Mucosa of rectum (tissue), 2 donors: ENCODE results near the gene CHMP1B.

Source experiments
- H3K27ac ChIP-seq, 2 donors: one replicate each; pipeline ENCODE4 v1.7.0; 2013; ENCODE audit warnings: inconsistent platforms in 2 of 2, low read depth in 2 of 2, low read length in 2 of 2
- H3K27me3 ChIP-seq, 2 donors: one replicate each; pipeline ENCODE4 v1.7.0; 2013; ENCODE audit warnings: low read length in 2 of 2; ENCODE audit not compliant: control insufficient read depth in 2 of 2, insufficient read depth in 2 of 2
- H3K36me3 ChIP-seq, 2 donors: one replicate each; pipeline ENCODE4 v1.7.0; 2013; ENCODE audit warnings: low read length in 2 of 2; ENCODE audit not compliant: control insufficient read depth in 2 of 2, insufficient read depth in 2 of 2
- H3K4me1 ChIP-seq, 2 donors: one replicate each; pipeline ENCODE4 v1.7.0; 2013; ENCODE audit warnings: low read length in 2 of 2, mild to moderate bottlenecking in 1 of 2; ENCODE audit not compliant: control insufficient read depth in 2 of 2, insufficient read depth in 2 of 2
- H3K4me3 ChIP-seq, 2 donors: one replicate each; pipeline ENCODE4 v1.7.0; 2013; ENCODE audit warnings: low read length in 2 of 2
- H3K9ac ChIP-seq, 2 donors: one replicate each; pipeline ENCODE4 v1.7.0; 2013; ENCODE audit warnings: low read length in 2 of 2, low read depth in 1 of 2, mild to moderate bottlenecking in 1 of 2
- H3K9me3 ChIP-seq, 2 donors: one replicate each; pipeline ENCODE4 v1.7.0; 2013; ENCODE audit warnings: low read length in 2 of 2; ENCODE audit not compliant: control insufficient read depth in 2 of 2
- donor health status: healthy.
- donor health status: Normal muscosa, but diverticular disease.

CHMP1B gene

DNA sequence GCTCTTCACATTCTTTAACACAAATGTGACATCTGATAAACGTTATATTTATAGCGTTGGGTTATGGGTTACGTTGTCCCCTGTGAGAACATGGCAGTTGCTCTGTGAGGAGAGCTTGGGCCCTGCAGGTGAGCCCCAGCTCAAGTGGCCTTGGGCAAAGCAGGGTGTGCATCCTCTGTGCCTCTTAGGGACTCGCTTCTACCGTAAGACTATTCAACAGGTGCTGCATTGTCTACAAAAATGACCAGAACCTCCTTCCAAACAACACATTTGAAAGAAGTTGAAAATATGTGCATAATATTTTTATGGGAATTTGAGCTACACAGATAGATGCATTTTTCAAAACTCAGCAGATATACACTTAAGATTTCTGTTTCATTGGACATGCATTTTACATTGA, 16.4 kb upstream of the CHMP1B start:
- H3K36me3 ChIP-seq = no peaks in the 10 kb centered on the region
- no peaks in the 10 kb centered on the region for H3K27me3 ChIP-seq
- no peaks in the 10 kb centered on the region for H3K9me3 ChIP-seq
- no peaks in the 10 kb centered on the region for H3K4me1 ChIP-seq
- H3K9ac ChIP-seq = no peak overlapping the region
- no peak overlapping the region for H3K4me3 ChIP-seq
- H3K27ac ChIP-seq = no peak overlapping the region

DNA sequence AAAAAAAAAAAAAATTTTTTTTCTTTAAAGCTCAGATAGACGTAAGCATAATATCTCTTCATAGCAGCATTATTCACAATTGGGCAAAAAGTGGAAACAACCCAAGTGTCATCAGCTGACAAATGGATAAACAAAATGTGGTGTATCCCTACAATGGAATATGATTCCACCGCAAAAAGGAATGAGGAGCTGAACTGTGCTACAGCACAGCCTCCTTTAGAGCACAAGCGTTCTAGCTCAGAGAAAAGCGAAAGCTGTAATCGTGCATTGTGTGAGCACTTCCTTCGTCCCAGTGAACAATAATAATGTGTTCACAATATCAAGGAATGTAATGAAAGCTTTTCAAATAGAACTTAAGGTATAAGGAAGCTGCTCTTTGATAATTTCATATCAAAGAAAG, 11.7 kb upstream of the CHMP1B start:
- Histone ChIP-seq H3K4me3 (no peak overlapping the region), H3K9ac (no peak overlapping the region), H3K27me3 (no peaks in the 10 kb centered on the region), H3K27ac (no peak overlapping the region), H3K36me3 (no peaks in the 10 kb centered on the region), H3K4me1 (no peaks in the 10 kb centered on the region), H3K9me3 (no peaks in the 10 kb centered on the region)

DNA sequence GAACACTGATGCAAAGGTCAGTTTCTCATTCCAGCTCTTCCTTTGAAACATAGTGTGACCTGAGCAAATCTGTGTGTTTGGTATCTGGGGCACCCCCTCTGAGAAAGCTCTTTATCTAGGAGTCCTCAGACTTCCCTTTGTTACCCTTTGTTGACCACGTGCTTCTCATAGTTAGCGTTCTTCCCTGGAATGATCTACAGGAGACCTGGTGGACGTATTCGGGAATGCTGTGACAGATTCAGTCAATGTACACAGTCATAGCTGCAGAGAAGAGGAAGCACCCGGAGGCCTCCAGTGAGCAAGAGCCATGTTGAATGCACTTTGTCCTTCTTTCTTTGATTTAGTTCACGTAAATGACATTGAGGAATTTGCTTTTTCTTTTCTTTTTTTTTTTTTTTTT, 10.7 kb upstream of the CHMP1B start:
- Histone ChIP-seq H3K4me1 (no peaks in the 10 kb centered on the region), H3K9me3 (no peaks in the 10 kb centered on the region), H3K9ac (no peak overlapping the region)

DNA sequence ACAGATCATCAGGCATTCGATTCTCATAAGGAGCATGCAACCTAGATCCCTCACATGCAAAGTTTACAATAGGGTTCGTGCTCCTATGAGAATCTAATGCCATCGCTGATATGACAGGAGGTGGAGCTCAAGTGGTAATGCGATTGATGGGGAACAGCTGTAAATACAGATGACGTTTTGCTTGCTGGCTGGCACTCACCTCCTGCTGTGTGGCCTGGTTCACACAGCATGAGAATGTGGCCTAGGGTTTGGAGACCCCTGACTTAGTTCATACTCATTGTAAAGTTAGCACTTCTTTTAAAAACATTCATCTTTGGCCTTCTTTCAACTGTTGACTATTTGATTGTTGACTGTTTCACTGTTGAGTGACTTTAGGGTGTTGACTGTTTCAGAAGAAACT, 8.7 kb upstream of the CHMP1B start:
- Histone ChIP-seq H3K36me3 (no peaks in the 10 kb centered on the region), H3K4me3 (no peak overlapping the region), H3K4me1 (no peaks in the 10 kb centered on the region), H3K9ac (no peak overlapping the region), H3K27me3 (no peaks in the 10 kb centered on the region), H3K27ac (no peak overlapping the region), H3K9me3 (no peaks in the 10 kb centered on the region)

More for the DNA sequence above, 10.7 kb upstream of the CHMP1B start:
- no peaks in the 10 kb centered on the region for H3K27me3 ChIP-seq
- no peak overlapping the region for H3K4me3 ChIP-seq
- H3K27ac ChIP-seq = no peak overlapping the region
- H3K36me3 ChIP-seq = no peaks in the 10 kb centered on the region

DNA sequence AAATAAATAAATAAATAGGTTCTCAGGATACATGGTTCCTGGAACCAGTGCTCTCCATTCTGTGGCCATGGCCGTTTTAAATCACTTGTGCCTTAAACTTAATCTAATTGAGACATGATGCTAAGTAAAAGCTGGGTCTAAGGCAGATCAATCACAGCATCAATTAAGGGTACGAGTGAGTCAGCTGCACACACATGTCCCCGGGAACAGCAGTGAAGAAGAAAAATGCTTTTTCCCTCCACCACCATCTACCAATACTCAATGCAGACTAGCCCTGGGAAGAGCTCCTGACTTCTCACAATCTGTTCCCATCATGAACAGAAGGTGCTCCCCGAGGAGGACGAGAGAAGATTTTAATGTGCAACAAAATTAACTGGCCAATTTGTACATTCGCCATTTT, 6.8 kb upstream of the CHMP1B start:
- H3K27ac ChIP-seq = no peak overlapping the region
- no peaks in the 10 kb centered on the region for H3K27me3 ChIP-seq
- H3K4me3 ChIP-seq = no peak overlapping the region
- no peaks in the 10 kb centered on the region for H3K36me3 ChIP-seq
- no peaks in the 10 kb centered on the region for H3K4me1 ChIP-seq
- H3K9ac ChIP-seq = no peak overlapping the region
- H3K9me3 ChIP-seq = no peaks in the 10 kb centered on the region

DNA sequence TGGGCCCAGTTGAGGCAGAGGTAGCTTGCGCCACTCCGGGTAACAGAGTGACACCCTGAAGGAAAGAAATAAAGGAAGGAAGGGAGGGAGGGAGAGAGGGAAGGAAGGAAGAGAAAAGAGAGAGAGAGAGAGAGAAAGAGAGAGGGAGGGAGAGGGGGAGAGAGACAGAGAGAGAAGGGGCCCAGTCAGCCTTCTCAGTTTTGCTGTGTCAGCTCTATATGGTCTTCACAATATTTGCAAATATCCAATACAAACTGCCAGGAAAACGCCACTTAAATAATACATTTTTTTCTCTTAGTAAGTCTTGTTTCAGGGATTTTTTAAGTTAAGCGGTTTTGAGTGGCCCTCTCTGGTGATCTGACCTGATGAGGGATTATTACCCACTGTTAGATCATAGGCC, 5.6 kb upstream of the CHMP1B start:
- no peak overlapping the region for H3K27ac ChIP-seq
- peaks cover 7% of the 10 kb centered on the region in 2 donors for H3K4me1 ChIP-seq
- no peak overlapping the region for H3K4me3 ChIP-seq
- H3K9me3 ChIP-seq = no peaks in the 10 kb centered on the region
- no peaks in the 10 kb centered on the region for H3K27me3 ChIP-seq
- H3K36me3 ChIP-seq = no peaks in the 10 kb centered on the region
- no peak overlapping the region for H3K9ac ChIP-seq

DNA sequence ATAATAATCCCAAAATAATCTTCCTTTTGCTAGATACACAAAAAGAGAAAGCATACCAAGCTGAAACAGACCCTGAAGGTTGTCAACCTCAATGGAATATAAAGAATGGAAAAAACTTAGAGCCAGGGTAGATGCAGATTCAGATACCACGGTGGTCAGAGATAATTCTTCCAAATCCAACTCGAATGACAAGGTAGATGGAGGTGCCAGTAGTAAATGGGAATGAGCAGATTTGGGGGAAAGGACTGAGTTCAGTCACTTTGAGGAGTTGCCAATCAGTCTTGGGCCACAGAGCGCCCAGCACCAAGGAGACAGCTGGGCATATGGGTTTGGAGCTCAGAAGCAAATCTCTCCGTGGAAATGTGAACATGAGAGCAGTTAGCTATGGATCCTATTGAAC, 3.4 kb upstream of the CHMP1B start:
- Histone ChIP-seq H3K27ac (no peak overlapping the region), H3K4me3 (no peak overlapping the region), H3K27me3 (no peaks in the 10 kb centered on the region), H3K4me1 (peaks cover 14% of the 10 kb centered on the region in 2 donors), H3K9me3 (no peaks in the 10 kb centered on the region), H3K36me3 (no peaks in the 10 kb centered on the region), H3K9ac (no peak overlapping the region)

DNA sequence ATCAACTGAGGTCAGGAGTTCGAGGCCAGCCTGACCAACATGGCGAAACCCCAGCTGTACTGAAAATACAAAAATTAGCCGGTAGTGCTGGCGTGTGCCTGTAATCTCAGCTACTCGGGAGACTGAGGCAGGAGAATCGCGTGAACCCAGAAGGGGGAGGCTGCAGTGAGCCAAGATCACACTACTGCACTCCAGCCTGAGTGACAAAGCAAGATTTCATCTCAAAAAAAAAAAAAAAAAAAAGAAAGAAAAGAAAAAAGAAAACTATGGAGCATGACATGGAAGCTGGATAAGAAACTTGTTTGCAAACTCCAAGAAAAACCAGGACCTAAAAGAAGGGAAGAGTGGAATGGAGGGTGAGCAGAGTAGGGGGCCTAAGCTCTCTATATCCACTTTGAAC, 1.9 kb upstream of the CHMP1B start:
- peak overlapping the region in 1 of 2 donors; percentile 97 for H3K27ac ChIP-seq
- no peaks in the 10 kb centered on the region for H3K27me3 ChIP-seq
- H3K9ac ChIP-seq = no peak overlapping the region
- H3K36me3 ChIP-seq = no peaks in the 10 kb centered on the region
- H3K4me3 ChIP-seq = no peak overlapping the region
- no peaks in the 10 kb centered on the region for H3K9me3 ChIP-seq
- H3K4me1 ChIP-seq = peaks cover 18 to 21% of the 10 kb centered on the region in 2 donors

DNA sequence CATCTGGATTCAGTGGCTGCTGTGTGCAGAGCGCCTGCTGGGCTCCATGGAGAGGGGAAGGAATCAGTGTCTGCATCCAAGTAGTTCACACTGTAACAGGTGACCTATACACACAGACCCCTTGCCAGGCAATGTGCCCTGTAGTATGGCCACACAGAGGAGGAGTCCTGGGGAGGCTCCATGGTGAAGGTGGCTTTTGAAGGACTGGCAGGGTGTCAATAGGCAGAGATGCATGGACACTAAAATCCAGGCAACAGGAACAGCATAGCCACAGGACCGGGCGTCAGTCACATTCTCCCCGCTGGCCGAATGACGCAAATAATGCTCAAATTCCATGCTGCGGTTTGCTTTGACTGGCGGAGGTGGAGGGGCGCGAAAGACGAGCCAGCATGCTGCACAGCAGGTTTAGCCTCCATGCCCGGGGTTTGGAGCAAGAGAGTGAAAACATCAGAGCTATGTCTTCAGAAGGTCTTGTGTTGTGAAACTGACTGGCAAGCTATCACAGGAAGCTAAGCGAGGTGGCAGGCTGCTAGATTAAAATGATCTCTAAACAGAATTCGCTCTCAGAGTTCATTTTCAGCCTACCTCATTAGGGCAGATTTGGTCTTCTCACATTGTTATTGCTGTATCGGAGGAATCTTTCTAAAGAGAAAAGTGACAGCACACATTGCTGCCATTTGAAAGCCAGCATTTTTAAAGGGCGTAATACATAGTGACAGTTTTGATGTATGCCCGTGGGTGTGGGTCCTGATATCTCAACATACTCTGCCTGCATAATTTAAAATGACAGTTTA, 1.2 kb upstream of the CHMP1B start:
- H3K36me3 ChIP-seq = no peaks in the 10 kb centered on the region
- no peaks in the 10 kb centered on the region for H3K9me3 ChIP-seq
- peak overlapping the region; percentile 96 to 100 for H3K9ac ChIP-seq
- H3K27ac ChIP-seq = peak overlapping the region; percentile 95 to 97
- H3K4me3 ChIP-seq = peak overlapping the region; percentile 91 to 99
- H3K27me3 ChIP-seq = no peaks in the 10 kb centered on the region
- peaks cover 18 to 21% of the 10 kb centered on the region in 2 donors for H3K4me1 ChIP-seq

DNA sequence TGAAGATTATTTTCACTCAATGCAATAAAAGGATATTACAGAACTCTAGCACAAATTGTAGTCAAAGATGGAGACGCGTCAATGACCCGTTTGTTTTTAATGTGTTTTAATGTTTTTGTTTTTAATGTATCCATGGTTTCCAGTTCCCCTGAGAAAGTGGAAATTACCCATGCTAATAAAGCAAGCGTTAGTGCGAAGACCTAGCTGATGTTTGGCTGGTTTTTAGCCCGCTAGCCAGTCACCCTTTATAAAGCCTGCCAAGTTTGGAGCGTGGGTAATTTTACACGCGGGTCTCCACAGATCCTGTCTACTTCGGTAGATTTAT, 430 bp upstream of the CHMP1B start:
- Histone ChIP-seq H3K36me3 (peaks cover 0 to 3% of the 10 kb centered on the region in 2 donors), H3K4me3 (peak overlapping the region; percentile 91 to 99), H3K9ac (peak overlapping the region; percentile 96 to 100), H3K9me3 (no peaks in the 10 kb centered on the region), H3K27me3 (no peaks in the 10 kb centered on the region), H3K27ac (peak overlapping the region; percentile 95 to 97), H3K4me1 (peaks cover 18 to 21% of the 10 kb centered on the region in 2 donors)
